Motor neuron (in vitro differentiated cells): ENCODE data around the gene PFN3. TPM values are rescaled to one million over a fixed set of nuclear protein-coding genes. Genes with fewer than 3 reads are reported as not detected.
"Not testable (repeated sequence)": the region's sequence is repeated elsewhere in the genome, so short reads cannot be mapped to it uniquely, and the experiment has no call there.

Experiments
- ATAC-seq, 8 experiments: fragments of 200-7000 bp; cut with Tn5 transposase; replicated peaks in 6 of 8; 2 replicates each; pipeline ENCODE4 v1.8.0; 2021; ENCODE audit warnings: mild to moderate bottlenecking in 8 of 8, moderate library complexity in 8 of 8
- H3K27ac ChIP-seq, 2 donors: fragments of 250-450 bp; sonication (Bioruptor Pico); 2 replicates each; pipeline ENCODE4 v1.9.0; 2021; ENCODE audit warnings: antibody characterized with exemption in 2 of 2, mild to moderate bottlenecking in 2 of 2, moderate library complexity in 1 of 2
- H3K4me1 ChIP-seq, 2 donors: fragments of 250-450 bp; sonication (Bioruptor Pico); replicated peaks in 1 of 2; 2 replicates each; pipeline ENCODE4 v1.6.1; 2021; ENCODE audit warnings: antibody characterized with exemption in 2 of 2, mild to moderate bottlenecking in 2 of 2, moderate library complexity in 1 of 2
- H3K4me3 ChIP-seq, 5 donors: fragments of 250-450 bp; sonication (Bioruptor Pico); 2 replicates each; pipeline ENCODE4 v1.9.0; 2021; ENCODE audit warnings: antibody characterized with exemption in 5 of 5, mild to moderate bottlenecking in 5 of 5, moderate library complexity in 4 of 5
- WGBS, 10 experiments: fragments of 450-650 bp; shearing (Covaris generic); methylation state at CpG; one replicate each; pipeline ENCODE4 v1.0.0; 2022; 5-methylcytosine and 5-hydroxymethylcytosine counted together
- in situ Hi-C, 9 experiments: fragments of 400-800 bp; cut with MboI; loops; one replicate each; pipeline ENCODE4 v1.15.0; 2021; ENCODE audit warnings: low sequenced_read_pairs in 9 of 9, low pct_unique_long_range_greater_than_20kb in 2 of 9; ENCODE audit not compliant: unreplicated experiment in 9 of 9
- total RNA-seq, 8 experiments: library from RNA; unstranded; fragments of 300-600 nt; gene quantifications; 2 replicates each; pipeline versions ENCODE4 v1.2.3 to v1.2.4, GENCODE V29; 2022

PFN3 gene
- total RNA-seq, 8 experiments from 2014 or later, result 0.92 TPM; not detected in 7

GRCh38 chr5:177378884-177379883 lies 21.3 kb downstream of the PFN3 start:
- in situ Hi-C loops, result loop anchor here in 2 of 9 experiments (25.0 kb wide), 2 partner anchors 108 to 133 kb away; partner anchors contain the start of genes DDX41 (in 1 of the 2), DOK3 (in 1 of the 2) and PDLIM7 (in 1 of the 2)
- ATAC-seq, result peak; percentile 62 to 99 (median 92)
- Histone ChIP-seq H3K27ac (no peak overlapping the region), H3K4me1 (no peaks in the 10 kb centered on the region), H3K4me3 (no peak overlapping the region)
- WGBS, 10 experiments, result 34 to 100% (median 73%) methylated on average over 1 to 14 of the region's 15 CpGs; no CpG with 5 or more reads in 1 of the 10 experiments

GRCh38 chr5:177377851-177378776 lies 22.3 kb downstream of the PFN3 start:
- Histone ChIP-seq H3K4me1 (no peaks in the 10 kb centered on the region), H3K27ac (no peak overlapping the region), H3K4me3 (no peak overlapping the region)
- ATAC-seq, result no peak
- in situ Hi-C loops, result loop anchor here in 2 of 9 experiments (25.0 kb wide), 2 partner anchors 109 to 134 kb away; partner anchors contain the start of genes DDX41 (in 1 of the 2), DOK3 (in 1 of the 2) and PDLIM7 (in 1 of the 2)
- 70 to 100% (median 84%) methylated on average over 1 to 5 of the region's 8 CpGs; no CpG with 5 or more reads in 3 of the 10 experiments for WGBS, 10 experiments

DNA sequence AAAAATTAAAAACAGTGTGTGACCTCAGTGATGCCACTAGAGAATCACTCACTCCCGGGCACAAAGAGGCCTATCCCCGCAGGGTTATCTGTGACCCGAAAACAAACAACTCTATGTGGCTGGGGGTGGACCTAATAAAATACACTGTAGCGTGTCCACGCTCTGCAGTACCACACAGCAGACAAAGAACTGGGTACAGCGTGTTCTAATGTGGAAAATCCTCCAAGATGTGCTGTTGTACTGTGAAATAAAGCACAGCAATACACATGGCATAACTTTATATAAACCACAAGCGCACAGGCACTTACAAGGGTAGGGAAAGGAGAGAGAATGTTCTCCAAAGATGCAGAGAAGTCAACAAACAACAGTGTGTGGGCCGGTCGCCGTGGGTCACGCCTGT lies 24.4 kb downstream of the PFN3 start:
- 0 to 93% (median 86%) methylated on average over 1 to 9 of the region's 11 CpGs; no CpG with 5 or more reads in 4 of the 10 experiments for WGBS, 10 experiments
- Histone ChIP-seq H3K4me1 (peaks cover 3 to 6% of the 10 kb centered on the region in 2 donors), H3K4me3 (no peak overlapping the region), H3K27ac (no peak overlapping the region)
- in situ Hi-C loops, result loop anchor here in 2 of 9 experiments (25.0 kb wide), 2 partner anchors 111 to 136 kb away; partner anchors contain the start of genes DDX41 (in 1 of the 2), DOK3 (in 1 of the 2) and PDLIM7 (in 1 of the 2)
- no peak for ATAC-seq

DNA sequence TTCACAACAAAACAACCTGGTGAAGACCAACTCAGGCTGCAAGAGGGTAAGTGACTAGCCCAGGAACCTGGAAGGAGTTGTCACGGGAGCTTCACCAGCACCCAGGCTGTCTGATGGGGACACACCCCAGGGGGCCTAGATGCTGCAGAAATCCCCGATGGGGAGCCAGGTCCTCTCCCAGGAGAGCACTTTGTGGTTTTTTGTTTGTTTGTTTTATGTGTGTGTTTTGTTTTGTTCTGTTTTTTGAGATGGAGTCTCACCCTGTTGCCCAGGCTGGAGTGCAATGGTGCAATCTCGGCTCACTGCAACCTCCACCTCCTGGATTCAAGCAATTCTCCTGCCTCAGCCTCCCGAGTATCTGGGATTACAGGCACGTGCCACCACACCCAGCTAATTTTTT lies 24.9 kb downstream of the PFN3 start:
- WGBS, 10 experiments, result 18 to 94% (median 76%) methylated on average over 3 to 5 of the region's 5 CpGs; no CpG with 5 or more reads in 4 of the 10 experiments
- not testable (repeated sequence) for H3K4me1 ChIP-seq, H3K27ac ChIP-seq, ATAC-seq, H3K4me3 ChIP-seq
- in situ Hi-C loops, result loop anchor here in 2 of 9 experiments (25.0 kb wide), 2 partner anchors 112 to 137 kb away; partner anchors contain the start of genes DDX41 (in 1 of the 2), DOK3 (in 1 of the 2) and PDLIM7 (in 1 of the 2)

DNA sequence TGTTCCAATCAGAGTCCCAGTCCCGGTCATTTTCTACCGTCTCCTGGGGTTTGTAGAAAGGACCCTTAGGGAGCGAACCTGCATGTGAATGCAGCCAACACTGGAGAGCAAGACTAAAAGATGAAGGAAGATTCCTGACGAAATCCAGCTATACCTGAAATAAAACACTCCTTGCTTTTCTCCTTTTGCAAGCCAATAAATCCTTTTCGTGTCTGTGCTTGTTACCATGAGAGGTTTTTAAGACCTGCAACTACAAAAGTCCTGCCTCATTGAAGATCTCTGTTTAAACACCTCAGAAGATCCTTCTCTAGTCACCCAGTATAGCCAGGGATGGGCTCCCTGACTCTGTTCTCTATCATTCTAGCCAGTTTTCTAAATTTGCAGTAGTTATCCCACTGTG lies 26.2 kb downstream of the PFN3 start:
- Histone ChIP-seq H3K4me3 (no peak overlapping the region), H3K27ac (no peak overlapping the region), H3K4me1 (peaks cover 5 to 7% of the 10 kb centered on the region in 2 donors)
- 13 to 100% (median 51%) methylated on average over 1 to 5 of the region's 5 CpGs; no CpG with 5 or more reads in 2 of the 10 experiments for WGBS, 10 experiments
- in situ Hi-C loops, result no loop called here
- ATAC-seq, result no peak

- H3K27ac ChIP-seq, result no peak overlapping the region
Observed at GRCh38 chr5:177373806-177374205, 26.7 kb downstream of the PFN3 start.

GRCh38 chr5:177372910-177373309 lies 27.6 kb downstream of the PFN3 start:
- no peak overlapping the region for H3K27ac ChIP-seq
- in situ Hi-C loops, result no loop called here
- H3K4me1 ChIP-seq, result peaks cover 5 to 7% of the 10 kb centered on the region in 2 donors
- no peak for ATAC-seq
- no peak overlapping the region for H3K4me3 ChIP-seq
- 100% methylated on average over 1 of the region's 6 CpGs; no CpG with 5 or more reads in 9 of the 10 experiments for WGBS, 10 experiments

More at GRCh38 chr5:177373806-177374205, 26.7 kb downstream of the PFN3 start:
- ATAC-seq, result no peak
- peaks cover 5 to 7% of the 10 kb centered on the region in 2 donors for H3K4me1 ChIP-seq
- 20 to 70% (median 68%) methylated on average over 1 to 5 of the region's 6 CpGs; no CpG with 5 or more reads in 7 of the 10 experiments for WGBS, 10 experiments
- no peak overlapping the region for H3K4me3 ChIP-seq
- in situ Hi-C loops, result no loop called here

- Histone ChIP-seq H3K27ac (no peak overlapping the region), H3K4me1 (peaks cover 9 to 14% of the 10 kb centered on the region in 2 donors), H3K4me3 (no peak overlapping the region)
- ATAC-seq, result no peak
- in situ Hi-C loops, result no loop called here
- 67 to 90% (median 86%) methylated on average over 1 to 9 of the region's 12 CpGs; no CpG with 5 or more reads in 7 of the 10 experiments for WGBS, 10 experiments
Observed at GRCh38 chr5:177372034-177372896, 28.2 kb downstream of the PFN3 start.

DNA sequence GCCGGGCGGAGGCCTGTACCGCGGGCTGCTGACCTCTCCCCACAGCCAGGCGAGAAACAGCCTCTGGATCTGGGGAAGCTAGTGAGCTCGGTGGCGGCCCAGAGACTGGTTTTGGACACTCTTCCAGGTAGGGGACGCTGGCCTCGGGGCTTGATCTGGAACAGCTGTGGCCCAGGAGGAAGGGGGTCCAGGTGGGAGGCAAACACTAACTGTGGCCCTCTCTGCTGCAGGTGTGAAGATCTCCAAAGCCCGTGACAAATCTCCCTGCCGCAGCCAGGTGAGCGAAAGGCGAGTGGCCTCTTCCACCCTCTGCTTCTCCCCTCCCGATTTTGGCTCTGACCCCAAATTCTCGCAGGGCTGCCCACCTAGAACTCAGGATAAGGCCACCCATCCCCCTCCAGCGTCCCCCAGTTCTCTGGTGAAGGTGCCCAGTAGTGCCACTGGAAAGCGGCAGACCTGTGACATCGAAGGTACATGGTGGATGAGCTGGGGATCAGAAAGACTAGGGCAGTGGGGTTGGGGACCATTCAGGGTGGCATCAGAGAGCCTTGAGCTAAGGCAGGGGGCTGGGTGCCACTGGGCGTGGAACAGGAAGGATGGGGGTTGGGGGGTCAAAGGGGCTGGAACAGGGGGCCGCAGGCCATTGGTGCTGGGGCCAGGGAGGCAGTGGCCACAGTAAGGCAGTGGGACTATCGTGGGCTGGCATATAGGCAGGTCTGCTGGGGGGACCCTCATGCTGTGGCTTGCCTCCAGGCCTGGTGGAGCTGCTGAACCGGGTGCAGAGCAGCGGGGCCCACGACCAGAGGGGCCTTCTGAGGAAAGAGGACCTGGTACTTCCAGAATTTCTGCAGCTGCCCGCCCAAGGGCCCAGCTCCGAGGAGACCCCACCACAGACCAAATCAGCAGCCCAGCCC lies 29.1 kb downstream of the PFN3 start:
- ATAC-seq, result no peak
- Histone ChIP-seq H3K27ac (peak overlapping the region in 1 of 2 donors; percentile 57), H3K4me3 (peak overlapping the region; percentile 27 to 41 (median 31)), H3K4me1 (peaks cover 15% of the 10 kb centered on the region in 2 donors)
- WGBS, 10 experiments, result 0 to 85% (median 43%) methylated on average over 2 to 8 of the region's 26 CpGs; no CpG with 5 or more reads in 7 of the 10 experiments
- in situ Hi-C loops, result no loop called here

DNA sequence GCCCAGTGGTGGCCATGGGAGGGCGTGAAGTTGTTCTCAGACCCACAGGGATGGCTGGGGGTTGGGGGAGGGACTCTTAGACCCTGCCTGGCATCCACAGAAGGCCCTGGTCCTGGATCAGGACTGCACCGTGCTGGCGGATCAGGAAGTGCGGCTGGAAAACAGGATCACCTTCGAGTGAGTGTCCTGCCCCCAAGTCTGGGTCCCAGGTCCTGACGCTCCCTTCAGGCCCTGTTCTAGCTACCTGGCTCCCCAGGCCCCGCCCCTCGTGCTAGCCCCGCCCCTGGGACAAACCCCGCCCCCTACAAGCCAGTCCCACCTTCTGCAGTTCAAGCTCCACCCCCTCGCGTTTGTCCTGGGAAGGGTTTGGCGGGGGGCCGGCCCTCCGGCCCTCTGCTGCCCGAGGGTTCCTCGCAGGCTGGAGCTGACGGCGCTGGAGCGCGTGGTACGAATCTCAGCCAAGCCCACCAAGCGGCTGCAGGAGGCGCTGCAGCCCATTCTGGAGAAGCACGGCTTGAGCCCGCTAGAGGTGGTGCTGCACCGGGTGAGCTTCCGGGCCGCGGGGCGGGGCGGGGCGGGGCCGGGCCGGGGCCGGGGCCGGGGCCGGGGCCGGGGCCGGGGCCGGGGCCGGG lies 29.9 kb downstream of the PFN3 start:
- peak; percentile 73 to 84 (median 82) for ATAC-seq
- Histone ChIP-seq H3K27ac (peak overlapping the region in 1 of 2 donors; percentile 57), H3K4me1 (peaks cover 16 to 21% of the 10 kb centered on the region in 2 donors), H3K4me3 (peak overlapping the region; percentile 27 to 41 (median 31))
- WGBS, 10 experiments, result 0% methylated on average over 2 of the region's 42 CpGs; no CpG with 5 or more reads in 9 of the 10 experiments
- in situ Hi-C loops, result no loop called here
